HG03565 (cell line): ENCODE measurements around the gene KLHL18.
"Not testable (repeated sequence)": the region's sequence is repeated elsewhere in the genome, so short reads cannot be mapped to it uniquely, and the experiment has no call there.

Experiments used
- ATAC-seq: cut with Tn5 transposase; IDR thresholded peaks from one replicate; pipeline ENCODE4 v1.9.1; 2021; ENCODE audit warnings: mild to moderate bottlenecking, moderate library complexity; ENCODE audit not compliant: unreplicated experiment

Gene KLHL18

GRCh38 chr3:47356201-47356600 is 73.5 kb downstream of the KLHL18 start:
- no peak for ATAC-seq

DNA sequence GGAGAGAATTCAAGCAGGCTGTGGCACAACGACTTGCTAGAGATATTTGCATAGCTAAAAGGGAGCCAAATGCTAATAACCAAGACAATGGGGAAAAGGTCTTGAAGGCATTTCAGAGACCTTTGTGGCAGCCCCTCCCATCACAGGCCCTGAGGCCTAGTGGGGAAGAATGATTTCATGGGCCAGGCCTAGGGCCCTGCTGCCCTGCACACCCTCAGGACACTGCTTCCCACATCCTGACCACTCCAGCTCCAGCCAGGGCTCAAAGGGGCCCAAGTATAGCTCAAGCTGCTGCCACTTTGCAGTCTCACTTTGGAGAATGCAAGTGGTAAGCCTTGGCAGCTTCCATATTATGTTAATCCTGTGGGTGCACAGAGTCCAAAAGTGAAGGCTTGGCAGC is 76.6 kb downstream of the KLHL18 start:
- no peak for ATAC-seq

GRCh38 chr3:47360110-47360517 is 77.4 kb downstream of the KLHL18 start:
- not testable (repeated sequence) for ATAC-seq

- no peak for ATAC-seq
These were observed 80.0 kb downstream of the KLHL18 start for GRCh38 chr3:47362701-47363100.

GRCh38 chr3:47365213-47366153 is 82.7 kb downstream of the KLHL18 start:
- no peak for ATAC-seq

DNA sequence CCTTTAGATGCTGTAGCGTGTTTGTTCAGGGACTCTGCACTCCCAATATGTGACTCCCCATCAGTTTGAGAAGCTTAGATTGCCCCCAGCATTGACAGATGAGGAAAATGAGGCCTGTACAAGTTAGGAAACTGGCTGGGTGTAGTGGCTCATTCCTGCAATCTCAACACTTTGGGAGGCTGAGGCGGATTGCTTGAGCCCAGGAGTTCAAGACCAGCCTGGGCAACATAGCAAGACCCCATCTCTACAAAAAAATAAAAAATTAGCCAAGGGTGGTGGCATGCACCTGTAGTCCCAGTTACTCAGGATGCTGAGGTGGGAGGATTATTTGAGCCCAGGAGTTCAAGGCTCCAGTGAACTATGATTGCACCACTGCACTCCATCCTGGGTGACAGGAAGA is 84.1 kb downstream of the KLHL18 start:
- no peak for ATAC-seq

GRCh38 chr3:47367631-47368030 is 84.9 kb downstream of the KLHL18 start:
- no peak for ATAC-seq

GRCh38 chr3:47370020-47370419 is 87.3 kb downstream of the KLHL18 start:
- ATAC-seq, result not testable (repeated sequence)

DNA sequence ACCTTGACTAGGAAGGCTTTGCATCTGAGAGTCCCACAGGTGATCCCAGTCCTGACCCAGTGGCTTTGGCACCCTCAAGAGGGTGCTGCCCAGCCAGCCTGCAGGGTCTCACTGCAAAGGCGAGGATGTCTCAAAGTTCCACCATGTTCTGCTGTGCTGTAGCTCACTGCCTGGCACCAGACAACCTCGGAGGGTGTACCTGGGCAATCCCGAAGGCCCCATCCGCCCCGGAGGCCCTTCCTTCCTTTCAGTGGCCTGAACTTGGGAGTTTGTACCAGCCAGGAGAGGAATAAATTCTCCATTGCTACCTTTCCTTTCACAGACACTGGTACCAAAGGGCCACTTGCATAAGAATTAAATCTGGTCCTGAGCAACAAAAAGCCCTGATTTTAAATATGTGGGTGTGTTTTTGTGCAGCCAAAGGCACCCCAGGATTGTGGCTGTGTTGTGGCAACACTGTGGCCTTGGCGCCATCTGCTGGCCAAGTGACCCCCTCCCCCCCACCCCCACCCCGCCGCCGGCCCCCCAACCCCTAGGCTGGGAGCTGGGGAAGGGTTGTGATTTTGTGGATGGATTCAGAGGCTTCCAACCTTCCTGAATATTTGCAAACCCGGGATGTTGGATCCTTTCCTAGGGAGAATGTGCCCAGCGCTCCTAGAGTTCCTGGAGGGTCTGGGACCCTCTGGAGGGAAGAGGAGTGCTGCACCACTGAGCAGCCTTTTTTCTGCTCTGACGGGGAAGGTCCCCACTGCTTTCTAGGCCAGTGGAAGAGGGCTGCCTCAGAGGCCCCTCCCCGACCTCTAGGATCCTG is 88.3 kb downstream of the KLHL18 start:
- no peak for ATAC-seq

GRCh38 chr3:47374587-47374986 is 91.8 kb downstream of the KLHL18 start:
- ATAC-seq, result no peak

DNA sequence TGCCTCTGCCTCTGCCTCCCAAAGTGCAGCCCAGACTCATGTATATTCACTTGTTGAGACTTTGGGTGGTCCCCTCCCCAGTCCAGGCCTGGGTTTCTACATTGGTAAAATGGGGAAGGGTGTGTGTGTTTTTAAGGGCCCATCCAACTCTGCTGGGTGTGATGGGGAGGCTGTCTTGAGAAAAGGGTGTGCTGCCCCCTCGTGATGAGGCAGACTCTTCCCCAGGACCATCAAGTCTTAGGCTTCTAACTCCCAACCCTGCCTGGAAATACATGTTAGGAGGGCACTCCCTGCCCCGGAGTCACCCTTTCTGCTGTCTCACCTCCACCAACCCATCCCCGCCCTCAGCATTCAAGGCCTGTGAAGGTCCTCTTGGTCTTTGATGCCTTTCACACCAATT is 93.6 kb downstream of the KLHL18 start:
- no peak for ATAC-seq

DNA sequence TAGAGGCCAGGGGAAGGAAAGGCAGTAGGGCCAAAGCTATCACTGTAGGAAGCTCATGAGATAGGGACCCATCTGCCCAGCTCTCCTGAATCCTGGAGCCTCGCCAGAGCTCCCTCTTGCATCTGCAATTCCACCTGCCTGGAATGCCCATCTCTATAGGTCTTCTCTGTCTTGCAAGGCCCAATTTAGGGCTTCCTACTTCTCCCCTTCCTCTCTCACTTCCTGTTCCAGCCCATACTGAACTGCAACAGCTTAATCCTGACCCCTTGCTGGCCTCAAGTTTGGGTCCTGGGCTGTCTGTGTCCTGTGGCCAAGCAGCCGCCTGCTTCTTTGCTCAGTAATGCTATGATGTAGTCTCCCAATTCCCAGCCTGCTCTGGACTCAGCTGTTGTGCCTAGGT is 94.4 kb downstream of the KLHL18 start:
- no peak for ATAC-seq

DNA sequence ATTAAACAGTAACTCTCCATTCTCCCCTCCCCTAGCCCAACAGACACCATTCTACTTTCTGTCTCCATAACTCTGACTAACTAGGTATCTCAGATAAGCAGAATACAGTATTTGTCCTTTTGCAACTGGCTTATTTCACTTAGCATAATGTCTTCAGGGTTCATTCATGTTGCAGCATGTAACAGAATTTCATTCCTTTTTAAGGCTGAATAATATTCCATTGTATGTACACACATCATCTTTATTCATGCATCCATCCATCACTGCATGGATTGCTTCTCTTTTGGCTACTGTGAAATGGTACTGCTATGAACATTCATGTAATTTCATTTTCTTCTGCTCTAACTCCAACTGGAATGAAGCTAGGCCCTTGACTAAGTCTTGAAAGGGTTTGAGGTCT is 96.1 kb downstream of the KLHL18 start:
- ATAC-seq, result no peak

- ATAC-seq, result no peak
These were observed 96.7 kb downstream of the KLHL18 start for GRCh38 chr3:47379411-47379899.

GRCh38 chr3:47380026-47380600 is 97.4 kb downstream of the KLHL18 start:
- ATAC-seq, result no peak

- ATAC-seq, result peak; percentile 68
These were observed 98.0 kb downstream of the KLHL18 start, which contains the start of gene PTPN23 for GRCh38 chr3:47380601-47381316. TSS of gene PTPN23 (plus strand) at chr3:47381021. CDS start at chr3:47381097, 76 bp downstream.

GRCh38 chr3:47381317-47382157 is 98.8 kb downstream of the KLHL18 start:
- peak; percentile 40 for ATAC-seq

GRCh38 chr3:47384425-47384824 is 101.7 kb downstream of the KLHL18 start:
- no peak for ATAC-seq

GRCh38 chr3:47385007-47385406 is 102.3 kb downstream of the KLHL18 start:
- no peak for ATAC-seq

DNA sequence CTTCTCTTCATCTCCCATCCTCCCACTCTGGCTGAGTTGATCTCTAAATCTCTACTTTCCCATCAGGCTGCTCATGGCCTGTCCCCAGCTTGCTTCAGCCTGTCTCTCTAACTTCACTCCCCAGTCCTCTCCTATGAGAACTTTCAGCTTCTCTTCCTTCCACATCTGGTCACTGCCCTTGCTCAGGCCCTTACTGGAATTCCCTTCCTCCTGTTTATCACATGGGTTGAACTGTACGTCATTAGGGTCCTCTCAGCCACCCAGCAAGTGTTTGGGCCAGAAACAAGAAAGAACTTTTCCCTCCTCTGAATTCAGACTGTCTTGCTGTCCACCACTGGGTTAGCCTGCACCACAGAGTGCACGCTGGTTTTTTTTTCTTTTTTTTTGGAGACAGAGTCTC is 103.1 kb downstream of the KLHL18 start:
- ATAC-seq, result no peak
